GM23338 (cell line): ENCODE data around the gene MRGPRX3. TPM values are rescaled to one million over a fixed set of nuclear protein-coding genes. Genes with fewer than 3 reads are reported as not detected.

Experiments
- ATAC-seq: fragments of 200-7000 bp; cut with Tn5 transposase; 3 replicates; pipeline ENCODE4 v1.9.1; 2020
- DNase-seq: peaks from one replicate; pipeline ENCODE4 v3.0.0-alpha.2; 2015; ENCODE audit warnings: low spot score
- H2AFZ ChIP-seq: fragments of 200-600 bp; sonication (generic); 2 replicates; pipeline ENCODE4 v1.8.0; 2016; ENCODE audit warnings: antibody characterized with exemption, mild to moderate bottlenecking, moderate library complexity
- H3F3A ChIP-seq: fragments of 200-600 bp; sonication (generic); replicated peaks from 2 replicates; pipeline ENCODE4 v1.8.0; 2017; ENCODE audit warnings: antibody characterized with exemption, mixed run types, low read depth
- H3K27ac ChIP-seq: fragments of 200-600 bp; sonication (generic); 2 replicates; pipeline ENCODE4 v1.6.1; 2016; ENCODE audit warnings: low read depth
- H3K27me3 ChIP-seq: fragments of 200-600 bp; sonication (generic); 2 replicates; pipeline ENCODE4 v1.8.0; 2016; ENCODE audit warnings: mild to moderate bottlenecking, mixed run types, moderate library complexity; ENCODE audit not compliant: insufficient read depth
- H3K36me3 ChIP-seq: fragments of 200-600 bp; sonication (generic); 2 replicates; pipeline ENCODE4 v1.8.0; 2016; ENCODE audit warnings: mild to moderate bottlenecking; ENCODE audit not compliant: insufficient read depth
- H3K4me1 ChIP-seq: fragments of 200-600 bp; sonication (generic); 2 replicates; pipeline ENCODE4 v1.8.0; 2016; ENCODE audit warnings: mild to moderate bottlenecking, moderate library complexity; ENCODE audit not compliant: insufficient read depth
- H3K4me2 ChIP-seq: fragments of 200-600 bp; sonication (generic); 2 replicates; pipeline ENCODE4 v1.7.1; 2017; ENCODE audit warnings: mixed run types
- H3K4me3 ChIP-seq: fragments of 200-600 bp; sonication (generic); 2 replicates; pipeline ENCODE4 v1.6.1; 2016; ENCODE audit warnings: mixed run types
- H3K79me2 ChIP-seq: fragments of 200-600 bp; sonication (generic); replicated peaks from 2 replicates; pipeline ENCODE4 v1.8.0; 2017; ENCODE audit warnings: mild to moderate bottlenecking; ENCODE audit not compliant: insufficient read depth
- H3K9me2 ChIP-seq: fragments of 200-600 bp; sonication (generic); 2 replicates; pipeline ENCODE4 v1.8.0; 2017; ENCODE audit not compliant: insufficient read depth
- H4K20me1 ChIP-seq: fragments of 200-600 bp; sonication (generic); replicated peaks from 2 replicates; pipeline ENCODE4 v1.8.0; 2017; ENCODE audit warnings: mild to moderate bottlenecking; ENCODE audit not compliant: insufficient read depth
- H3K27ac Mint-ChIP-seq: 2 replicates; pipeline ENCODE4 v1.8.0; 2020; ENCODE audit warnings: inconsistent platforms, mild to moderate bottlenecking, moderate library complexity, mixed read lengths
- H3K27me3 Mint-ChIP-seq: 3 replicates; pipeline ENCODE4 v1.8.0; 2022; ENCODE audit warnings: low read depth, mild to moderate bottlenecking, moderate library complexity, mixed read lengths, inconsistent platforms; ENCODE audit not compliant: insufficient read depth, poor library complexity
- H3K36me3 Mint-ChIP-seq: 3 replicates; pipeline ENCODE4 v1.8.0; 2021; ENCODE audit warnings: low read depth, mild to moderate bottlenecking, inconsistent platforms, moderate library complexity, mixed read lengths
- H3K4me1 Mint-ChIP-seq: 3 replicates; pipeline ENCODE4 v1.8.0; 2020; ENCODE audit warnings: mild to moderate bottlenecking, inconsistent platforms, mixed read lengths
- H3K4me3 Mint-ChIP-seq: 3 replicates; pipeline ENCODE4 v1.8.0; 2021; ENCODE audit warnings: moderate library complexity, mild to moderate bottlenecking, inconsistent platforms, mixed read lengths
- H3K9me3 Mint-ChIP-seq: 3 replicates; pipeline ENCODE4 v1.8.0; 2020; ENCODE audit warnings: moderate library complexity, mild to moderate bottlenecking, inconsistent platforms, mixed read lengths
- CREB1 ChIP-seq: fragments of 250-450 bp; sonication (Bioruptor Pico); IDR thresholded peaks from 2 replicates; pipeline ENCODE4 v1.5.0; 2020; ENCODE audit warnings: low read depth, mild to moderate bottlenecking, moderate library complexity
- CTCF ChIP-seq, 2 experiments: fragments of 200-600 bp in 1 of 2; sonication (generic) in 1 of 2; conservative IDR thresholded peaks; 2 replicates each; pipeline versions ENCODE4 v1.5.1 to v1.6.1; 2016 to 2017; ENCODE audit warnings: antibody characterized with exemption in 2 of 2, low read depth in 2 of 2, mild to moderate bottlenecking in 2 of 2, moderate library complexity in 1 of 2
- EZH2 ChIP-seq: fragments of 200-600 bp; sonication (generic); IDR thresholded peaks from one replicate; pipeline ENCODE4 v1.8.0; 2017; ENCODE audit warnings: antibody characterized with exemption, mild to moderate bottlenecking, low read depth; ENCODE audit not compliant: unreplicated experiment
- EZH2phosphoT487 ChIP-seq: fragments of 200-600 bp; sonication (generic); IDR thresholded peaks from one replicate; pipeline ENCODE4 v1.8.1; 2018; ENCODE audit warnings: antibody characterized with exemption; ENCODE audit not compliant: unreplicated experiment
- JUNB ChIP-seq: IDR thresholded peaks from one replicate; pipeline ENCODE4 v1.6.1; 2016; ENCODE audit warnings: antibody characterized with exemption; ENCODE audit not compliant: unreplicated experiment
- NANOG ChIP-seq: IDR thresholded peaks from 2 replicates; pipeline ENCODE4 v1.6.1; 2016; ENCODE audit warnings: antibody characterized with exemption, borderline replicate concordance
- POLR2AphosphoS5 ChIP-seq: IDR thresholded peaks from 2 replicates; pipeline ENCODE4 v1.6.1; 2016; ENCODE audit warnings: antibody characterized with exemption, low read depth
- REST ChIP-seq: IDR thresholded peaks from one replicate; pipeline ENCODE4 v1.6.1; 2018; ENCODE audit warnings: antibody characterized with exemption; ENCODE audit not compliant: unreplicated experiment
- STAT1 ChIP-seq: IDR thresholded peaks from one replicate; pipeline ENCODE4 v1.6.1; 2016; ENCODE audit warnings: antibody characterized with exemption; ENCODE audit not compliant: unreplicated experiment
- ZNF114 ChIP-seq: fragments of 250-450 bp; sonication (Bioruptor Pico); IDR thresholded peaks from 2 replicates; pipeline ENCODE4 v1.5.0; 2020; ENCODE audit warnings: mild to moderate bottlenecking, moderate library complexity
- ZNF331 ChIP-seq: fragments of 250-450 bp; sonication (Bioruptor Pico); IDR thresholded peaks from 2 replicates; pipeline ENCODE4 v1.5.0; 2020; ENCODE audit warnings: low read depth, mild to moderate bottlenecking, moderate library complexity
- polyA plus RNA-seq: library from polyadenylated mRNA; unstranded; fragments of >200 nt; fragmentation: Nextera tagmentation; extraction: Ambion mirVana; gene quantifications from 2 replicates; pipeline ENCODE4 v1.2.1, GENCODE V29; 2016
- total RNA-seq: library from RNA; depleted of rRNA; stranded (reverse); fragments of >200 nt; shearing (Covaris generic); gene quantifications from 2 replicates; pipeline ENCODE4 v1.2.3, GENCODE V29; 2014

Gene MRGPRX3
- total and polyA plus RNA-seq, 2 experiments from 2014 or later, result not detected

- no peak for TF ChIP-seq CTCF (conservative IDR thresholded peaks at IDR 0.05; ENCODE audit: low read depth in 2 of 2)
- no peak for TF ChIP-seq EZH2phosphoT487
- no peak for TF ChIP-seq STAT1
Observed at GRCh38 chr11:18151581-18151980, 19.2 kb downstream of the MRGPRX3 start (continued).

- H3K27ac ChIP-seq, result no peak overlapping the region
- no peaks in the 10 kb centered on the region for H3K27me3 Mint-ChIP-seq
- no peaks in the 10 kb centered on the region for H3K36me3 Mint-ChIP-seq
- no peaks in the 10 kb centered on the region for H3K36me3 ChIP-seq
- ATAC-seq (no peak), DNase-seq (no peak)
- no peaks in the 10 kb centered on the region for H3K27me3 ChIP-seq
- no peak overlapping the region for H2AFZ ChIP-seq
- no peak overlapping the region for H3K4me3 ChIP-seq
- no peaks in the 10 kb centered on the region for H4K20me1 ChIP-seq
- H3F3A ChIP-seq, result no peaks in the 10 kb centered on the region
- H3K27ac Mint-ChIP-seq, result no peak overlapping the region
- H3K4me2 ChIP-seq, result no peak overlapping the region
- no peaks in the 10 kb centered on the region for H3K4me1 Mint-ChIP-seq
- no peak overlapping the region for H3K4me3 Mint-ChIP-seq
- TF ChIP-seq POLR2AphosphoS5 (no peak), CREB1 (CRISPR knock-in tag) (no peak), ZNF114 (CRISPR knock-in tag) (no peak), EZH2phosphoT487 (no peak), REST (no peak), NANOG (no peak), CTCF (conservative IDR thresholded peaks at IDR 0.05; ENCODE audit: low read depth in 2 of 2) (no peak), STAT1 (no peak), ZNF331 (no peak), EZH2 (no peak), JUNB (no peak)
- H3K4me1 ChIP-seq, result no peaks in the 10 kb centered on the region
- no peaks in the 10 kb centered on the region for H3K79me2 ChIP-seq
- no peaks in the 10 kb centered on the region for H3K9me3 Mint-ChIP-seq
- no peaks in the 10 kb centered on the region for H3K9me2 ChIP-seq
Observed at GRCh38 chr11:18168372-18168771, 36.0 kb downstream of the MRGPRX3 start.
